Endothelial cell of umbilical vein (primary cell): Measurements from ENCODE around the gene HSPD1. TPM values are rescaled to one million over a fixed set of nuclear protein-coding genes. Genes with fewer than 3 reads are reported as not detected.

Experiments
- BruUV-seq: library from RNA; stranded (reverse); fragments of 400-500 nt; replicated peaks from 2 replicates; lab custom pipeline; 2021; lab: Mats Ljungman, UMichigan
- CTCF ChIA-PET: fragments of 300-600, 350-600 bp; sonication (Branson Sonifier 250); formaldehyde crosslinking; loops from one replicate; lab custom pipeline; 2021; ENCODE audit warnings: antibody characterized with exemption, inconsistent platforms; lab: Charles Lee
- POLR2A ChIA-PET: fragments of 300-600, 350-600 bp; sonication (Branson Sonifier 250); formaldehyde crosslinking; loops from one replicate; lab custom pipeline; 2021; ENCODE audit warnings: antibody characterized with exemption, inconsistent platforms; lab: Charles Lee
- DNase-seq: peaks from one replicate; pipeline ENCODE4 v3.0.0-alpha.2; 2011; ENCODE audit warnings: low read depth, low spot score
- FAIRE-seq: peaks from 2 replicates; lab custom pipeline; 2011; peaks lifted over from hg19 to GRCh38; lab: Jason Lieb, UNC
- H2AFZ ChIP-seq: 2 replicates; pipeline ENCODE4 v1.6.0; 2012; ENCODE audit warnings: low read depth, low read length, control low read depth, inconsistent platforms
- H3K27ac ChIP-seq: 2 replicates; pipeline ENCODE4 v1.5.1; 2011; ENCODE audit warnings: low read depth, mild to moderate bottlenecking, control low read depth, low read length, moderate library complexity; ENCODE audit not compliant: insufficient read depth
- H3K27me3 ChIP-seq, 2 experiments: 2 replicates each; pipeline versions ENCODE4 v1.6.0 to v1.6.1; 2011; ENCODE audit warnings: low read length in 2 of 2, mixed read lengths in 1 of 2; ENCODE audit not compliant: control insufficient read depth in 2 of 2, insufficient read depth in 2 of 2
- H3K36me3 ChIP-seq, 2 experiments: 2 replicates in 1 of 2; 3 replicates in 1 of 2; pipeline ENCODE4 v1.5.1; 2011; ENCODE audit warnings: low read length in 2 of 2, mild to moderate bottlenecking in 1 of 2, moderate library complexity in 1 of 2; ENCODE audit not compliant: control insufficient read depth in 2 of 2, insufficient read depth in 2 of 2; ENCODE audit errors: extremely low read depth in 1 of 2
- H3K4me1 ChIP-seq: 3 replicates; pipeline ENCODE4 v1.5.1; 2011; ENCODE audit warnings: mild to moderate bottlenecking, low read length; ENCODE audit not compliant: control insufficient read depth, insufficient read depth; ENCODE audit errors: extremely low read depth
- H3K4me2 ChIP-seq: 2 replicates; pipeline ENCODE4 v1.6.1; 2011; ENCODE audit warnings: low read length, control low read depth, mixed read lengths; ENCODE audit not compliant: insufficient read depth
- H3K4me3 ChIP-seq, 3 experiments: fragments of 200-600 bp in 1 of 3; sonication (generic), shearing (Covaris generic) in 1 of 3; replicated peaks in 1 of 3; 2 replicates each; pipeline ENCODE4 v1.5.1; 2011 to 2016; ENCODE audit warnings: control low read depth in 3 of 3, low read length in 3 of 3, mild to moderate bottlenecking in 2 of 3, inconsistent platforms in 1 of 3, low read depth in 1 of 3, moderate library complexity in 1 of 3; ENCODE audit not compliant: insufficient read depth in 1 of 3
- H3K79me2 ChIP-seq: 2 replicates; pipeline ENCODE4 v1.6.0; 2012; ENCODE audit warnings: low read length, inconsistent platforms; ENCODE audit not compliant: control insufficient read depth, insufficient read depth
- H3K9ac ChIP-seq: replicated peaks from 2 replicates; pipeline ENCODE3; 2011; ENCODE audit warnings: low read length, control low read depth; ENCODE audit not compliant: insufficient read depth; ENCODE audit errors: extremely low read depth
- H3K9me1 ChIP-seq: replicated peaks from 3 replicates; pipeline ENCODE4 v1.6.0; 2011; ENCODE audit warnings: mild to moderate bottlenecking, low read length; ENCODE audit not compliant: control insufficient read depth, insufficient read depth; ENCODE audit errors: extremely low read depth
- H3K9me3 ChIP-seq: replicated peaks from 2 replicates; pipeline ENCODE4 v1.5.1; 2012; ENCODE audit warnings: low read length, inconsistent platforms; ENCODE audit not compliant: control insufficient read depth, insufficient read depth
- H4K20me1 ChIP-seq: replicated peaks from 2 replicates; pipeline ENCODE3; 2011; ENCODE audit warnings: mild to moderate bottlenecking, low read length; ENCODE audit not compliant: control insufficient read depth, insufficient read depth; ENCODE audit errors: extremely low read depth
- CTCF ChIP-seq, 2 donors: IDR thresholded peaks; 1 replicate in 1 of 2; 2 replicates in 1 of 2; pipeline ENCODE4 v1.5.1; 2011; ENCODE audit warnings: low read length in 2 of 2, mild to moderate bottlenecking in 2 of 2, moderate library complexity in 2 of 2, control low read depth in 1 of 2, inconsistent platforms in 1 of 2, low read depth in 1 of 2; ENCODE audit not compliant: insufficient read depth in 1 of 2; ENCODE audit errors: extremely low read depth in 1 of 2
- EZH2 ChIP-seq: IDR thresholded peaks from 2 replicates; pipeline ENCODE4 v1.6.1; 2012; ENCODE audit warnings: borderline replicate concordance, low read depth, mild to moderate bottlenecking, moderate library complexity, low read length, inconsistent platforms; ENCODE audit not compliant: severe bottlenecking
- FOS ChIP-seq: IDR thresholded peaks from 2 replicates; pipeline ENCODE4 v1.6.1; 2011; ENCODE audit warnings: mild to moderate bottlenecking, low read length, moderate library complexity, borderline replicate concordance; ENCODE audit not compliant: insufficient read depth
- GATA2 ChIP-seq: IDR thresholded peaks from 2 replicates; pipeline ENCODE4 v1.7.0; 2011; ENCODE audit warnings: low read depth, mild to moderate bottlenecking, moderate library complexity, mixed read lengths, low read length; ENCODE audit not compliant: insufficient read length, insufficient read depth
- JUN ChIP-seq: IDR thresholded peaks from 2 replicates; pipeline ENCODE4 v1.6.1; 2011; ENCODE audit warnings: borderline replicate concordance, low read depth; ENCODE audit not compliant: insufficient read length, insufficient read depth
- MAX ChIP-seq: IDR thresholded peaks from 2 replicates; pipeline ENCODE4 v1.6.1; 2011; ENCODE audit not compliant: insufficient read depth, insufficient read length
- MYC ChIP-seq: IDR thresholded peaks from one replicate; pipeline ENCODE4 v1.6.1; 2011; ENCODE audit warnings: mild to moderate bottlenecking, low read depth, low read length
- POLR2A ChIP-seq: IDR thresholded peaks from 2 replicates; pipeline ENCODE4 v1.6.1; 2012; ENCODE audit warnings: low read depth, mild to moderate bottlenecking, control low read depth, low read length
- POLR2AphosphoS5 ChIP-seq: IDR thresholded peaks from 2 replicates; pipeline ENCODE4 v1.6.1; 2012; ENCODE audit warnings: low read depth, mild to moderate bottlenecking, control low read depth, low read length, moderate library complexity; ENCODE audit not compliant: insufficient read depth
- dilution Hi-C: fragments of 300-500 bp; cut with MboI; formaldehyde crosslinking; loops from one replicate; pipeline ENCODE4 v1.15.0; 2019; ENCODE audit warnings: low sequenced_read_pairs; ENCODE audit not compliant: extremely low pct_ligation_motif_present
- intact Hi-C: fragments of 100-400 bp; cut with micrococcal nuclease; formaldehyde crosslinking; loops from one replicate; pipeline ENCODE4 v1.10.0; 2022
- polyA plus RNA-seq, 4 experiments: library from polyadenylated mRNA; depleted of rRNA in 3 of 4; stranded (reverse) in 3 of 4; unstranded in 1 of 4; fragments of >200 nt; gene quantifications; 2 replicates each; pipeline versions ENCODE4 v1.2.1 to v1.2.3, GENCODE V29; 2011 to 2012; ENCODE audit warnings: missing spikeins in 1 of 4
- total RNA-seq: library from RNA; stranded (reverse); gene quantifications from 2 replicates; pipeline ENCODE4 v1.2.3, GENCODE V29; 2021

Gene HSPD1
- total and polyA plus RNA-seq, 2 donors (not counting 3 experiments of a cell fraction or from before 2014, with no cell fraction given), result 73.2 to 337 TPM

GRCh38 chr2:197450465-197450864 lies 49.2 kb downstream of the HSPD1 start:
- no peaks in the 10 kb centered on the region for H3K9me1 ChIP-seq
- H3K36me3 ChIP-seq, result no peaks in the 10 kb centered on the region
- no peak overlapping the region for H3K4me2 ChIP-seq
- DNase-seq (no peak), FAIRE-seq (no peak)
- H2AFZ ChIP-seq, result no peak overlapping the region
- H3K4me3 ChIP-seq, result no peak overlapping the region
- dilution Hi-C loops (no loop called here), intact Hi-C loops (no loop called here)
- peaks cover 2% of the 10 kb centered on the region for H4K20me1 ChIP-seq
- peaks cover 18% of the 10 kb centered on the region for H3K4me1 ChIP-seq
- peaks cover 17% of the 10 kb centered on the region for H3K79me2 ChIP-seq
- H3K9ac ChIP-seq, result no peak overlapping the region
- no peak overlapping the region for H3K27ac ChIP-seq
- no TSS peak for BruUV-seq
- ChIA-PET CTCF (interaction anchor here (0.8 to 1.0 kb wide), 2 partner anchors 13 to 15 kb away, joined by 3 read pairs; partner anchors contain the start of gene SF3B1), POLR2A (no interaction called here)
- no peaks in the 10 kb centered on the region for H3K27me3 ChIP-seq
- TF ChIP-seq GATA2 (no peak), JUN (no peak), POLR2AphosphoS5 (no peak), CTCF (IDR thresholded peaks at IDR 0.05; ENCODE audit: extremely low read depth in 1 of 2, insufficient read depth in 1 of 2, low read depth in 1 of 2, low read length in 2 of 2) (no peak), POLR2A (no peak), MYC (no peak), EZH2 (no peak), MAX (no peak), FOS (no peak)
- H3K9me3 ChIP-seq, result no peaks in the 10 kb centered on the region
